COLO829 (cell line): ENCODE data around the gene GDF2.

Experiments
- DNase-seq: peaks from one replicate; pipeline ENCODE4 v3.0.0; 2012; ENCODE audit warnings: low spot score

The GDF2 gene

GRCh38 chr10:47322300-47323061, at the start of gene GDF2:
TSS of gene GDF2 (plus strand) at chr10:47322454. CDS start at chr10:47322669, 215 bp downstream.
- DNase-seq = no peak

DNA sequence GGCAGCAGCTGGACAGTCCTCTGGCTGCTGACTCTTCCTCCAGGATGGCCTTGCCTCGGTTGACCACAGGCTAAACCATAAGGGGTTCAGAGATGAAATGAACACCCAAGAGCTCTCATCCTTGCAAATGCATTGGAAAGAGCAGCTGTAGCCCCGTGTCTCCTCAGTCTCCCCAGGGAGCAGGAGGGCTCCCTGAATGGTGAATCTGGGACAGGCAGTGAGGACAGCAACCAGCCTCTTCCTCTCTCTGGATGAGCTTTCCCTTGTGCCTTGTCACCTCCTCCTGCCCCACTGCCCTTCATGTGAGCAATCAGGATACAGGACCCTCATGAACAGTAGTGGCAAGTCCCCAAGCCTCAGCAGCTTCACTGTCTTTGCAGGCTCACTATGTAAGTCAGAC, 46.2 kb upstream of the GDF2 start:
- DNase-seq = no peak

GRCh38 chr10:47276576-47277351, 45.5 kb upstream of the GDF2 start:
- DNase-seq = no peak

GRCh38 chr10:47277352-47278151, 44.7 kb upstream of the GDF2 start:
- DNase-seq = no peak

GRCh38 chr10:47278152-47278473, 44.1 kb upstream of the GDF2 start:
- no peak for DNase-seq

DNA sequence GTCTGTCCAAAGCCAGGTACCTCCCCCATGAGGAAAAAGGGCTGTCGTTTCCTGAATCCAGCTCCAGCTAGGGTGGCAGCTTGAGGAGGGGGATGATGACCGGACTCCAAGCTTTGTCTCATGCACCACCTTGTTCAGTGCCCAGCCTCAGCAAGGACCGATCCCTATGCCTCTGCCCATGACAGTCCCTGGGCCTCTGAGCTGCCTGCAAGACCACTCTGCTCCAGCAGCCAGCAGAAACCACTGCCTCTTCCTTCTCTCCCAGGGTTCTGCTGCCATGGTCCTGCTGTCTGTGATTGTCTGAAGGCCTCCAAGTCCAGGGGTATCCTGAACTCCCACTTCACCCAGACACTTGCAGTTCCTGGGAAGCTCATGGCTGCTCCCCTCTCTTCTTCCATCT, 43.5 kb upstream of the GDF2 start:
- DNase-seq = no peak

GRCh38 chr10:47279276-47279675, 43.0 kb upstream of the GDF2 start:
- no peak for DNase-seq

DNA sequence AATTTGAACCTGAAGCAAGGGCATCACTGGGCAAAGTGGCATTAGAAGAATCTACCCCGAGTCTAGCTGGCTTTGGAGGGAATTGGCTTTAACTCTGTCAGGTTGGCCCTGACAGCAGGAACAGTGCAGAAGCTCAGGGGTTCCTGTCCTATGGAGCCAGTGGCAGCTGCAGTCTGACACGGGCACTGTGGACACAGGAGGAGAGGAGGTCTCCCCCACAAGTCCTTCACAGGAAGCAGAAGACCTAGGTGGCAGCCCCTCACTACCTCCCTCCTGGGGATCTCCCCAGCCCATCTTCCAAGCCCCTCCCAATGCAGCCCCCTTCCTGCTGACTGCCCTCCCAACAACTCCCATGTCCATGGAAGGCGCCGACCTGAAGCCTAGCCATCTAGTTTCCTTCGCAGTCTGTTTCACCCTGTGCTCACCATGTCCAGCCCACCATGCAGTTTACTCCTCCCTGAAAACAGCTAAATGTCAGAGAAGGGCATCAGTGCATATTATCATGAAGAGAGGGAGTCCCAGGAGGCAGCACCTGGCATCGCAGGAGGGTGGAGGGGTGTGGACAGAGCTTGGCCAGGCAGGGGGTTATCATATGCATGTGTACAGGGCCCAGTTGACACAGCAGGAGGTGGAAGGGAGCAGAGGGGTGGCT, 40.1 kb upstream of the GDF2 start:
- DNase-seq = no peak

GRCh38 chr10:47282657-47283018, 39.6 kb upstream of the GDF2 start:
- no peak for DNase-seq

- no peak for DNase-seq
These were observed 39.1 kb upstream of the GDF2 start for GRCh38 chr10:47283101-47283630.

DNA sequence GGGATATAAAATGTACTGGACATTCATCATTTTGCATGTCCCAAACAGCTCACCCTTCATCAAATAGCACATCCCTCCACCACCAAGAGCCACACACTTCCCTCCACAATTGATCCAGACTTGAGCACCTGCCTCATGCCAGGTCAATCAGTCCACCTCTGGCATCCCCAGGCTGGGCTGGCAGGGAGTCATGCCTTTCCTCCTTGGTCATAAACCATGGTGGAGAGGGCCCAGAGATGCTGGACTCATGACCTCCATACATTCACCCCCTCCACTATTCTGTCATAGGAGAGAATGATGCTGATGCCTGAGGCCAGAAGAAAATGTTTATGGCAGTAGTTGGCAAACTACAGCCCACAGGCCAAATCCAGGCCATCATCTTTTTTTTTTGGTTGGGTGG, 38.4 kb upstream of the GDF2 start:
- DNase-seq = no peak

GRCh38 chr10:47285381-47286115, 36.7 kb upstream of the GDF2 start:
- no peak for DNase-seq

- no peak for DNase-seq
These were observed 36.1 kb upstream of the GDF2 start for GRCh38 chr10:47286116-47286505.

DNA sequence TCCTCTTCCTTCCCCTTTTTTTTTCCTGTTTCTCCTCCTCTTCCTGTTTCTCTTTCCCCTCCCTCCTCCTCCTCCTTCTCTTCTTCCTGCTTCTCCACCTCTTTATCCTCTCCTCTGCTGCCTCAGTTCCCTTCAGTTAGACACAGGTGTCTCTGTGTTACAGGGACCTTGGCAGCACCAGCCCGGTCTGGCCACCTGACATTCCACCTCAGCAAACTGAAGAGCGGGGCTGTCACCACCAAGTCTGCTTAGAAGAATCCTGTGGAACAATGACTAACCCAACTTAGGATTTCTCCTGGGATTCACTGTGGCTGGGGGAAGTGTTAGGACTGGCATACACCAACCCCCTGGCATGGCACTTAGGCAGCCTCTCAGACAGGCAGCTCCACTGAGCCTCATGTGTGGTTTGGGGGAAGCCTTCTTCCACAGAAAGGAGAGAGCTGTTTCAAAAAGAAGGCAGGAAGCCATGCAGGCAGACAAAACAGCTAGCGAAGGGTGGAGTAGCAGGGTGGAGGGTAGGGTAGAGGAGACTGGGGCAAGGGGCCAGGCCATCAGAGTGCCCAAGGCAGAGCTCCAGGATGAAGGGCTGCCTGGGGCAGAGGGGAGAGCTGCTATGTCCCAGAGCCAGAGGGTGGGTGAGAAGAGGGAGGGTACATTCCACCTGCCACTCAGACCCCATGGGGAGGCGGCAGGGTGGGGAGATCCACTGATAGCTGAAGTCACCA, 35.5 kb upstream of the GDF2 start:
- DNase-seq = no peak

GRCh38 chr10:47287365-47287802, 34.9 kb upstream of the GDF2 start:
- no peak for DNase-seq

GRCh38 chr10:47287805-47288204, 34.4 kb upstream of the GDF2 start:
- no peak for DNase-seq

DNA sequence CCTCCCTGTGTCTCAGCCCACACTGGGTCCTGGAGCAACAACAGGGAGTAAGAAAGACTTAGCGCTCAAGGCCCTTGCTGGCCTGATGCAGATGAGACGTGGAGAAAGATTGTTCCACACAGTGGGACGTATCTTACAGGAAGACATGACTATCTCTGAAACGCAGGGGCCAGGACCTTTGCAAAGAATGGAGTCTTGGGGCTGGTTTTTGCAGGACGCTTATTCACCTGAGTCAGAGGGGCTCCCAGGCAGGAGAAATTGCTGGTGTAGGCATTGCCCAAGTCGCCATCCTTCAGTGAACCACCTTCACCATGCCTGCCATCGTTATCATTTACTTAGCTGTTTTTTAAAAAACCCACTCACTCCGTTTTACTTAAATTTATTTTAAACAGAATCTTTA, 34.0 kb upstream of the GDF2 start:
- DNase-seq = no peak

DNA sequence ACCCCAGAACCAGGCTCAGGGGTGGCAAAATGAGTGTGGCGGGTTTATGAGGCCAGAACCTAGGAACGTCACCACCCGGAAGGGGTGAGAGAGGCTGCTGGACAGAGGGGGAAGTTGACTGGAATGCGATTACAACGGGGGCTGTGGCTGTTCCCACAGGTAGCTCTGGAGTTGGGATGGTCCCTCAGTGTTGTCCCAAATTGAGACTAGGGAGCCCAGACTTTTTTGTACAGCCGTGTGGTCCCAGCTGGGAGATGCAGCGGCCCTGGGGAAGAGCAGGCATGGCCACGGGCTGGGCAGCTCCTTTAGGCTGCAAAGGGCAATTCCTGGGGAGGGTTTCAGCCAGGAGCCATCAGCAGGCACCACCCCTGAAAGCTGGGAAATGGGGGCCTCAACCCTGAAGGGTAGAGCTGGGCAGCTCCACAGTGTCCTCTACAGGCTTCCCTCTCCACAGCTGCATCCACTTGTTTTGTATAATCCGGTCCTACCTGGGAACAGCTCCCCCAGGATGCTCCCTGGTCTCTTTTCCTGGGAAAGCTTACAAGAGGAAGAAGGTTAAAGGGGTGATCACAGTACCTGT, 33.2 kb upstream of the GDF2 start:
- DNase-seq = no peak

DNA sequence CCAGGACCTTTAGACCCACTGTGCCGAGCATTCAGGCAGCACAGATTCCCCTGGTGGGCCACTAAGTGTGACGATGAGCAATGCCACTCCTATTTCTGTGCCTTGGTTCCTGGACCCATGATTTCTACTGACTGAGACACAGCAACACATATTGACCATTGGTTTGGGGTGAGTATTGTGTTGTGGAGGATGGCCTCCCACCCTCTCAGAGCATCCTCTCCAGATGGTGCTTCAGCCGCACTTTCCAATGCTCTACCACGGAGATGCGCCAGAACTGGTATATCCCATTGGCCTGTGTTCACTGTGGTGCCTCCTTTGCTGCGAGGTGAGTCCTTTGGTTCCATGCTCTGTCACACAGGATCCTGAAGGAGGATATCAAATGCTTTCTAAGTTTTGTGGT, 32.3 kb upstream of the GDF2 start:
- no peak for DNase-seq

DNA sequence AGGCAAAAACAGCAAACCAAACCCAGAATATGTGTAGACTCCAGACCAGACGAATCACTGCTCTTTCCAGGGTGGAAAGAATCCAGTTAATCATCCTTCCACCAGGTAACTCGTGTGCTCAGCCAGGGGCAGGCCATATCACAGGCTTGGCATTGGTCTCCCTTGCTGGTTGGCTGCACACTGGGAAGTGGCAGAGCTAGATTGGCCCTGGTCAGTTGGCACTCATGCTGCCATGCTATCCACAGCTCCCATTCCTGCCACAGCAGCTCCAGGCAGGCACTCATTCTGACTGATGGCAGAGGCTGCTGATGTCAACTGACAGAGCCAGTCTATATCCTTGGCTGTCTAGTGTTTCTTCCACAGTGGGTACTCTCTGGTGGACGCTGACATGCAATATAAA, 31.9 kb upstream of the GDF2 start:
- no peak for DNase-seq
